HG03575 (cell line): Measurements from ENCODE around the gene SLX4IP.

Experiments used
- ATAC-seq: cut with Tn5 transposase; IDR thresholded peaks from one replicate; pipeline ENCODE4 v1.9.1; 2021; ENCODE audit not compliant: unreplicated experiment, insufficient number of reproducible peaks, low FRiP score; ENCODE audit errors: extremely low read depth

SLX4IP gene

DNA sequence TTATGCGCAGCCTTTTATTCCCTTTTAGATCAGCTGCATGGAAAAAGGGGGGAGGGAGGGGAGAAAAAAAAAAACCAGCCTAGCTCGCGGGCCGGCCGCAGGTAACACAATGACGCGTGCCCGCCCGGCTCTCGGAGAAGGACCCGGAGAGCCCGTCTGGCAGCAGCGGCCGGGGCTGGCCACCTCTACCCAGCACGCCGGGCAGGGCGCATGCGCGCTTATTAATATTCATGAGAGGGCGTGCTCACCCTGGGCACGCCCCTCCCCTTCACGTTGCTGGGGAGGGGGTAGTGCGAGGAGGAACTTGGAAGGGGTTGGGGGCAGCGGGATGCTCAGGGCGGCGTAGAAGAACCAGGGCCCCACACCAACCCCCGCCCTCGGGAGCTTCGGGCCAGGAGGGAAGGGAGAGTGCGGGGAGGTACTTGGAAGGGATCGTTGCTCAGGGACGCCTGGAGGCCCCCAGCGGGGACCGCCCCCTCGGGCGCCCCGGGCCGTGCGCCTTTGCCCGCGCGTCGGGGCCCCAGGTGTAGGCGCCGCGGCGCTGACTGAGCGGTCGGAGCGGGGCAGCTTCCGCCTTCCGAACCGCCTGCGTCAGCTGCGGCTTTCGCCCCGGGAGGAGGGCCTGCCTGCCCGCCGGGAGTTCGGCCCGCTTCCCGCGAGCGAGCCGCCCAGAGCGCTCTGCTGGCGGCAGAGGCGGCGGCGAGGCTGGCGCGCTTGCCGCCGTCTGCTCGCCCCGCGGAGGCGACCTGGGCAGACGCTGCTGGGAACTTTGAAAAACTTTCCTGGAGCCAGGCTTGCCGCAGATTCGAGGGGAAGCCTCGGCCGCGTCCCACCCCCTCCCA is 239.0 kb downstream of the SLX4IP start, which contains the start of gene JAG1:
TSS of gene JAG1 (minus strand) at position 158 of the 842 bp plus-strand sequence. CDS start 469 bp downstream, outside the sequence.
- no peak for ATAC-seq

DNA sequence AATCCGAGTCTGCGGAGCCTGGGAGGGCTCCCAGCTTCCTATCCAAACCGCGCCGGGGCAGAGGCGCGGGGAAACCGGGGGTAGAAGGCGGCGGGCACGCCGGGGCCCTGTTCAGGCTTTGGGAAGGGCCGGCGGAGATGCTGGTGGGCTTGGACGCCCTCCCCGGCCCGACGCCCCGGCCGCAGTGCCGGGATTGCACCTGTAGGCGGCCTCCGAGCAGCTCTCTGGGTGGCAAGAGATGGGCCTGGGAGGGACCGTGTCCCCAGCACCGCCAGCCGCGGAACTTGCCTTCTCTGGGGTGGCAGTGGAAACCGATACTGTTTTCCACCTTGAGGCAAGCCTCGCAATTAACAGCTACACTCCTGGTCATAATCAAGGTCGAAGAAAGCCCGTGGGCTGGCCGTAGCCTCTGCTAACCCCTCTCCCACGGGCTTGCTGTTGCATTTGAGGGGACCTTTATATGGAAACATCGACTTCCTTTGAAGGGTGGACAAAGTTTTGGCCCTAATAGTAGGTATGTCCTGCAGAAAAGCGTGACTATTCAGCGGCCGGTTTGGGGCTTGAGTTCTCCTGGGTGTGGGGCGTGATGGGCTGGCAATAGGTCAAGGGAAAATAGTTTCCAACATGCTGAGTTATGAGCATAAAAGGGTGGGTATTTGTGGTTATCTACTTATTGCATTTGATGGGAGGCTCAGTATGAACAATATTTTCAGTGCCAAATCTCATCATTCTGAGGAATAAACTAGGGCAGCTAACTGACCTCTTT is 239.8 kb downstream of the SLX4IP start:
- ATAC-seq = no peak

DNA sequence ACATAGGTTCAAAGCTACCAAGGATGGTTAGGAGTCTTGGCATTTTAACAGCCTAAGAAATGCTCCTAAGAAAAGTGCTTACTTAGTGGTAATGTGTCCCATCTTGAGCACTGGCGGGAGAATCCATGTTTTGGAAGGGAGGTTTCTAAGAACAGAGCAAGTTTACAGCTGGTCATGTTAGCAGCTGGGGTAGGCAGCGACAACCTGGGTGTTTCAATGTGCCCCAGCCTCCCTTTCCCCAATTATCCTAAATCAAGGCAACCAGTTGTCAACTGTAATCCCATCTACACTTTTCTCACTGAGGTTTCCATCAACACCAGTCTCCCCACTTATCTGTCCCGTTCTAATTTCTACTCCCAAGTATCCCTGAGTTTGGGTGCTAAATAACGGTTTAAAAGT is 240.3 kb downstream of the SLX4IP start:
- ATAC-seq = no peak

DNA sequence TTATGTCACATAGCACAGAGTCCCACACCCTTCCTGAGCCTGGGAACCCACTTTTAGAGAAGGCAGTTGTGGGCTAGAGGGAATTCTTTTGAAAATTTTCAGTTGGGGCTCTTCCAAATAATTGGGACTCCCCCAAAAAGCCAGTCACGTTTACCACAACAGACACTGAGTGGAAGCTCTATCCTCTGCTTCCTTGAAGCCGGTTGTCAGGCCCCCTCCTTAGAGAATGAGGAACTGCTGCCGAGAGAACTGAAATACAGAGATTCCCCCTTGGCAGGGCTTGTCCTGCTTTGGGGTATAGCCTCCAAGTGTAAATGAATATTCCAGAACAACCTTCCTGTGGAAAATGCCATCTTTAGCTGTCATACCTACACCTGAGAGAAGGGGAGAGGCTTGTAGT is 241.4 kb downstream of the SLX4IP start:
- no peak for ATAC-seq
